Body of pancreas (tissue), 4 donors: ENCODE measurements around the gene RFPL2.
"Not testable (repeated sequence)": the region's sequence is repeated elsewhere in the genome, so short reads cannot be mapped to it uniquely, and the experiment has no call there.

Experiments used
- CTCF ChIP-seq, 7 experiments: fragments of 450-650 bp in 4 of 7; fragments of 200-600 bp in 3 of 7; sonication (generic) in 3 of 7; IDR thresholded peaks; one replicate each; pipeline ENCODE4 v1.5.1; 2016 to 2019; ENCODE audit warnings: antibody characterized with exemption in 7 of 7
- POLR2A ChIP-seq, 3 donors: fragments of 450-650 bp; IDR thresholded peaks; one replicate each; pipeline ENCODE4 v1.6.1; 2016; ENCODE audit warnings: antibody characterized with exemption in 3 of 3, mild to moderate bottlenecking in 2 of 3

GRCh38 chr22:32154727-32155126 is 50.1 kb downstream of the RFPL2 start:
- TF ChIP-seq POLR2A, CTCF (IDR thresholded peaks at IDR 0.05): not testable (repeated sequence)
